Neural crest cell (in vitro differentiated cells): ENCODE data around the gene CADPS. TPM values are rescaled to one million over a fixed set of nuclear protein-coding genes. Genes with fewer than 3 reads are reported as not detected.

ENCODE experiments used
- DNase-seq: peaks from one replicate; pipeline ENCODE4 v3.0.0; 2021; ENCODE audit warnings: low read depth, mixed read lengths, low spot score
- H3K27ac Mint-ChIP-seq: one replicate; pipeline ENCODE4 v1.8.0; 2021; ENCODE audit warnings: mild to moderate bottlenecking, mixed read lengths; ENCODE audit not compliant: unreplicated experiment
- H3K27me3 Mint-ChIP-seq: 2 replicates; pipeline ENCODE4 v1.8.0; 2021; ENCODE audit warnings: low read depth, mild to moderate bottlenecking, mixed read lengths
- H3K36me3 Mint-ChIP-seq: 2 replicates; pipeline ENCODE4 v1.8.0; 2021; ENCODE audit warnings: low read depth, mild to moderate bottlenecking, mixed read lengths
- H3K4me1 Mint-ChIP-seq: 2 replicates; pipeline ENCODE4 v1.8.0; 2021; ENCODE audit warnings: mixed read lengths
- H3K4me3 Mint-ChIP-seq: one replicate; pipeline ENCODE4 v1.8.0; 2021; ENCODE audit warnings: mild to moderate bottlenecking, mixed read lengths
- H3K9me3 Mint-ChIP-seq: 2 replicates; pipeline ENCODE4 v1.8.0; 2021; ENCODE audit warnings: mixed read lengths
- CTCF ChIP-seq: fragments of 200-600 bp; sonication (generic); conservative IDR thresholded peaks from 2 replicates; pipeline ENCODE4 v1.5.0; 2021; ENCODE audit warnings: antibody characterized with exemption, mild to moderate bottlenecking
- total RNA-seq: library from RNA; stranded (reverse); gene quantifications from 2 replicates; pipeline ENCODE4 v1.2.1, GENCODE V29; 2021

CADPS gene
- total RNA-seq, 1 donor from 2014 or later = 9.3 TPM

- peaks cover 41% of the 10 kb centered on the region for H3K4me1 Mint-ChIP-seq
- TF ChIP-seq CTCF = peak; percentile 48
- H3K27ac Mint-ChIP-seq = no peak overlapping the region
- DNase-seq = no peak
- peaks cover 100% of the 10 kb centered on the region for H3K27me3 Mint-ChIP-seq
- no peaks in the 10 kb centered on the region for H3K9me3 Mint-ChIP-seq
- H3K36me3 Mint-ChIP-seq = no peaks in the 10 kb centered on the region
- H3K4me3 Mint-ChIP-seq = peak overlapping the region; percentile 52
Observed at GRCh38 chr3:62368705-62369475, 506.3 kb downstream of the CADPS start.

- no peak for TF ChIP-seq CTCF
- Mint-ChIP-seq H3K9me3 (no peaks in the 10 kb centered on the region), H3K27ac (no peak overlapping the region), H3K27me3 (peaks cover 100% of the 10 kb centered on the region), H3K36me3 (no peaks in the 10 kb centered on the region), H3K4me3 (peak overlapping the region; percentile 52), H3K4me1 (peaks cover 40% of the 10 kb centered on the region)
- DNase-seq = no peak
Observed at GRCh38 chr3:62368290-62368704, 506.9 kb downstream of the CADPS start.

GRCh38 chr3:62367763-62368195, 507.4 kb downstream of the CADPS start:
- no peak for DNase-seq
- Mint-ChIP-seq H3K9me3 (no peaks in the 10 kb centered on the region), H3K4me3 (peak overlapping the region; percentile 42), H3K27ac (no peak overlapping the region), H3K36me3 (no peaks in the 10 kb centered on the region), H3K4me1 (peaks cover 40% of the 10 kb centered on the region), H3K27me3 (peaks cover 100% of the 10 kb centered on the region)
- no peak for TF ChIP-seq CTCF

GRCh38 chr3:62366126-62366484, 509.1 kb downstream of the CADPS start:
- Mint-ChIP-seq H3K27ac (no peak overlapping the region), H3K36me3 (no peaks in the 10 kb centered on the region), H3K4me1 (peaks cover 36% of the 10 kb centered on the region), H3K4me3 (no peak overlapping the region), H3K9me3 (no peaks in the 10 kb centered on the region), H3K27me3 (peaks cover 95% of the 10 kb centered on the region)
- no peak for TF ChIP-seq CTCF
- no peak for DNase-seq

- Mint-ChIP-seq H3K4me1 (peaks cover 30% of the 10 kb centered on the region), H3K4me3 (no peak overlapping the region), H3K9me3 (no peaks in the 10 kb centered on the region), H3K27me3 (peaks cover 95% of the 10 kb centered on the region), H3K27ac (no peak overlapping the region), H3K36me3 (no peaks in the 10 kb centered on the region)
- TF ChIP-seq CTCF = no peak
- DNase-seq = no peak
Observed at GRCh38 chr3:62365391-62366125, 509.7 kb downstream of the CADPS start.
